GM12874 (cell line): ENCODE data around the gene HHIPL1.

Source experiments
- CTCF ChIP-seq: IDR thresholded peaks from 2 replicates; pipeline ENCODE4 v1.5.1; 2011; ENCODE audit warnings: low read depth, mild to moderate bottlenecking, control low read depth, low read length, moderate library complexity; ENCODE audit not compliant: insufficient read depth

HHIPL1 gene

GRCh38 chr14:99677231-99678140 lies 32.6 kb downstream of the HHIPL1 start:
- TF ChIP-seq CTCF: no peak

DNA sequence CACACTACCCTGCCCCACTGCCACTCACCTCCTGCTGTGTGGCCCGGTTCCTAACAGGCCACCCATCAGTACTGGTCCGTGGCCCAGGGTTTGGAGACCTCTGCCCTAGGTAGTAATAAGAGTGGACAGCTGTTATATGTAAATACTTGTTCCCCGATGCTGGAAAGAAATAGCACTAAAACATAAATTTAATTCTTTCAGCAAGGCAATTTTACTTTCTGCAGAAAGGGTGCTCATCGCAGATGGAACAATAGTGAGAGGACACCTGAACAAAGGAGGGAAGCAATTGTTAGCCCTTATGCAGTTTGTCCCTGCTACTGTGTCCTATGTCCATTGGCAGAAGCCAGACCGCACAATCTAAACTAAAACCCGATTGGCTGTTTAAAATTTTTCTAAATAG lies 33.3 kb downstream of the HHIPL1 start:
- no peak for TF ChIP-seq CTCF

- TF ChIP-seq CTCF: no peak
Measured at GRCh38 chr14:99679111-99679510, 34.2 kb downstream of the HHIPL1 start.

GRCh38 chr14:99679543-99679942 lies 34.6 kb downstream of the HHIPL1 start:
- TF ChIP-seq CTCF: no peak

DNA sequence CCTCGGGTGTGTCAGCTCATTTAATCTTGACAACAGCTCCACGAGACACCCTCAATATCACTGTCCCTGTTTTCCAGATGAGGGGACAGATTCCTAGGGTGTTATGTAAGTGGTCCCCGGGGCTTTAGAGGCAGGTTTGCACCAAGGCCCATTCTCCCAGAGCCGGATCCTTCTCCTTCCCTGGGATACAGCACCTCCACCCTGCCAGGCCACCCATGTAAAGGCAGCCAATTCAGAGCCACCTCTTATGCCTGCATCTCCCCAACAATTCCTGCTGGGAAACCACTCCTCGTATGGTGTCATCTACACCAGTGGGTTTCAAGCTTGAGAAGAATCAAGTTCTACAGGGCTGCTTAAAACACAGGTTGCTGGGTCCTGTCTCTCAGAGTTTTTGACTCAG lies 35.1 kb downstream of the HHIPL1 start:
- TF ChIP-seq CTCF: no peak

DNA sequence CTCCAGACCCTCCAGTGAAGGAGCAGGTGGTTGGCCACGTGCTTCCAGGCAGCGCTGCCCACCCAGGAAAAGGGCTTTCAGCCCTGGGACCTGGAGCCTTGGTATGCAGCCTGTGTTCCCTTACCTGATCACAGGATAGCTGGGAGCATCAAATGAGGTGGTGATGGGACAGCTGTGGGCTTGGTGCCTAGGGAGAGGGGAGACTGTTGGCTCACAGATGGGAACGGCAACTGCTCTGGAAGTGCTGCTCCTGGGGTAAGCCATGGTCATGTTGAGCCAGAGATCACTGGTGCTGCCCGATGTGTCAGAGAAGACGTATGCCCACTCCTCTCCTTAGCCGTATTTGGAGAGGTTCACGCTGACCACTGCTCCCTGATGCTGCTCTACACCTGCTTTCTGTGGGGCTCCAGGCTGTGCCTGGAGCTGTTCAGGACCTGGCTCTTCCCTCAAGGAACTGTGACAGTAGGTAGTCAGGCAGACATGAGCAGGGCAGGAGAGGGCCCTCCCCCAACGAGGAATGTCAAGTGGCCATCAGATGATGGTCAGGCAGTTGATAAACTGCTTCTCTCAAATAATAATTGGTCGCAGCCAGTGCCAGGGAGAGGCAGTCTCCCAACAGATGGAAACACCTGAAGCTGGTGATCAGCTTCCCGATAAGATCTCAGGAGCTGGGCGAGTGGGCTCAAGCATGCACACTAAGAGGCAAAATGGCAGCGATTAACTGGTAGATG lies 36.3 kb downstream of the HHIPL1 start:
- no peak for TF ChIP-seq CTCF

- TF ChIP-seq CTCF: no peak
Measured at GRCh38 chr14:99681832-99682148, 36.9 kb downstream of the HHIPL1 start.
